ENCODE results near the gene CARD19.

DNA sequence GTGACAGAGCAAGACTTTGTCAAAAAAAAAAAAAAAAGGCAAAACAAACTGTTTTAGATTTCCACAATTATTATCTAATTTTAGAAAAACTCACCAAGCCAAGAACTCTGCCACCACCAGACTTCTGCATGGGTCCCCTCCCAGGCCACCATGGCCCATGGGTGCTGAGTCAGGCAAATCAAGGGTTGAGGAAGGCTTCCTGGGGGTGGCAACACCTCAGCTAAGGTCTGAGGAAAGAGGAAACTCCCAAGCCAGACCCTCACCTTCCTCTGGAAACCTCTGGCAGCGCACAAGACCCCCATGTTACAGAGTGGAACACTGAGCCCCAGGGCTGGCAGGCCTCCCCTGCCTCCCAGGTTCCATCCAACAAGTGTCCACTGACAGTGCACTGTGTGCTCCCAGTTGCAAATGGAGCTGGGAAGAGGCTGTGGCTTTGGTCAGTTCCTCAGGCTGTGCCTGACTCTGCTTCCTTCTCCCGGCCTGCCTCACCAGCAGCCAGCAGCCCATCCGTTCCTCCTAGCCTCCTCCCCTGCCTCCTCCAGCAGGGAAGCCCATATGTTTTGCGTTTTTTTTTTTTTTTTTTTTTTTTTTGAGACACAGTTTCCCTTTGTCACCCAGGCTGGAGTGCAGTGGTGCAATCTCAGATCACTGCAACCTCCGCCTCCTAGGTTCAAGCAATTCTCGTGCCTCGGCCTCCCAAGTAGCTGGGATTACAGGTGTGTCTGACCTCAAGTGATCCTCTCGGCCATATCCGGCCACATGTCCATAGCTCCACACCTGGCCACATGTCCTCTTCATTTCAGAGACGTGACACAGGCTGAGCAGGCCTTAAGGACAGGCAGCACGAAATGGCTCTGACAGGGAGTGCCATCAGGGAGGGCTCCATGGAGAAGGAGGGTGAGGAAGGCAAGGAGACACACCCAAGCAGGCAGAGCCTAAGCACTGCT is 41.0 kb upstream of the CARD19 start:
- no peak for TF ChIP-seq CTCF (IDR thresholded peaks at IDR 0.05)
- TF ChIP-seq ZFX (IDR thresholded peaks at IDR 0.05; ENCODE audit: borderline replicate concordance): no peak
